Superior temporal gyrus (tissue), 1 donor: ENCODE data around the gene MRPS9.

Experiments used
- DNase-seq: peaks from one replicate; pipeline ENCODE4 v3.0.0-alpha.2; 2016; ENCODE audit errors: extremely low spot score

MRPS9 gene

GRCh38 chr2:105037572-105038382, at the start of gene MRPS9:
TSS of gene MRPS9 (plus strand) at chr2:105038069. CDS start at chr2:105038093, 24 bp downstream.
- DNase-seq = peak; percentile 99

- DNase-seq = no peak
These were observed 32.5 kb upstream of the MRPS9 start for GRCh38 chr2:105005181-105005951.

- DNase-seq = no peak
These were observed 30.5 kb upstream of the MRPS9 start for GRCh38 chr2:105007367-105007766.

GRCh38 chr2:105032476-105032875, 5.4 kb upstream of the MRPS9 start:
- DNase-seq = no peak

- no peak for DNase-seq
These were observed 3.7 kb upstream of the MRPS9 start for GRCh38 chr2:105034170-105034569.

- peak; percentile 30 for DNase-seq
These were observed 653 bp downstream of the MRPS9 start for GRCh38 chr2:105038383-105039061.

GRCh38 chr2:105039559-105039958, 1.7 kb downstream of the MRPS9 start:
- no peak for DNase-seq

- no peak for DNase-seq
These were observed 4.3 kb downstream of the MRPS9 start for GRCh38 chr2:105042189-105042588.

- no peak for DNase-seq
These were observed 14.9 kb downstream of the MRPS9 start for GRCh38 chr2:105052773-105053172.

GRCh38 chr2:105055613-105056012, 17.7 kb downstream of the MRPS9 start:
- DNase-seq = no peak

- no peak for DNase-seq
These were observed 18.4 kb downstream of the MRPS9 start for GRCh38 chr2:105056245-105056644.

- no peak for DNase-seq
These were observed 19.1 kb downstream of the MRPS9 start for GRCh38 chr2:105057005-105057404.

GRCh38 chr2:105061560-105061959, 23.7 kb downstream of the MRPS9 start:
- DNase-seq = no peak

- DNase-seq = no peak
These were observed 24.3 kb downstream of the MRPS9 start for GRCh38 chr2:105062158-105062557.

- no peak for DNase-seq
These were observed 30.5 kb downstream of the MRPS9 start for GRCh38 chr2:105068387-105068786.

- DNase-seq = no peak
These were observed 31.0 kb downstream of the MRPS9 start for GRCh38 chr2:105068875-105069274.

GRCh38 chr2:105070010-105070865, 32.4 kb downstream of the MRPS9 start:
- DNase-seq = no peak

- no peak for DNase-seq
These were observed 33.5 kb downstream of the MRPS9 start for GRCh38 chr2:105071379-105071778.

- DNase-seq = no peak
These were observed 34.2 kb downstream of the MRPS9 start for GRCh38 chr2:105072039-105072438.

- no peak for DNase-seq
These were observed 35.7 kb downstream of the MRPS9 start for GRCh38 chr2:105073591-105073990.

- no peak for DNase-seq
These were observed 38.3 kb downstream of the MRPS9 start for GRCh38 chr2:105076121-105076520.
